ENCODE data around the gene RECK. TPM values are rescaled to one million over a fixed set of nuclear protein-coding genes. Genes with fewer than 3 reads are reported as not detected.
A peak's percentile ranks its signal among the peaks of the same experiment; 100 is the strongest.

Gene RECK
- total RNA-seq, 1 experiment from 2014 or later, result 13.2 TPM

GRCh38 chr9:36154331-36154952, 117.7 kb downstream of the RECK start:
- ChIA-PET POLR2A (no interaction called here), CTCF (interaction anchor here (0.5 kb wide), 1 partner anchor 69 kb away, joined by 3 read pairs; no protein-coding TSS in a partner anchor)
- intact Hi-C loops (cut with micrococcal nuclease; ENCODE audit: unreplicated experiment) (no loop called here), in situ Hi-C loops (cut with HindIII; ENCODE audit: low pct_unique_long_range_greater_than_20kb, low sequenced_read_pairs) (no loop called here)
- 0 out of 2 replicates have a peak, but pooled peaks cover 6% of the 10 kb centered on the region for H3K4me1 ChIP-seq (ENCODE audit: control insufficient read depth, insufficient read depth, low read length)
- no TSS peak for BruUV-seq (replicated peaks)
- no peak overlapping the region for H3K4me3 ChIP-seq (ENCODE audit: low read depth in 2 of 2, low read length in 2 of 2)
- DNase-seq (ENCODE audit: low read depth, low spot score) (no peak), ATAC-seq (0 out of 2 replicates have a peak, but pooled peaks have one; percentile 20)
- no peak for TF ChIP-seq TCF7L2 (IDR thresholded peaks at IDR 0.05; ENCODE audit: low read depth, low read length)
- TF ChIP-seq CTCF (IDR thresholded peaks at IDR 0.05), result no peak
- no peaks in the 10 kb centered on the region for H3K27me3 ChIP-seq (ENCODE audit: control insufficient read depth, insufficient read depth, low read length)
- no peaks in the 10 kb centered on the region for H3K36me3 ChIP-seq (ENCODE audit: control insufficient read depth, insufficient read depth, low read length)
- no peaks in the 10 kb centered on the region; the same call in 1 of the 2 replicates for H3K9me3 ChIP-seq (ENCODE audit: control insufficient read depth, insufficient read depth, low read depth, low read length)
- no peak overlapping the region for H3K27ac ChIP-seq (ENCODE audit: low read length)

GRCh38 chr9:36156116-36156515, 119.4 kb downstream of the RECK start:
- CTCF ChIA-PET, result interaction anchor here (1.0 kb wide), 1 partner anchor 55 kb away, joined by 3 read pairs; no protein-coding TSS in a partner anchor

More at GRCh38 chr9:36156116-36156515, 119.4 kb downstream of the RECK start:
- no peak overlapping the region for H3K27ac ChIP-seq (ENCODE audit: low read length)
- no peaks in the 10 kb centered on the region; the same call in 1 of the 2 replicates for H3K9me3 ChIP-seq (ENCODE audit: control insufficient read depth, insufficient read depth, low read depth, low read length)
- BruUV-seq (replicated peaks), result no TSS peak
- H3K4me3 ChIP-seq (ENCODE audit: low read depth in 2 of 2, low read length in 2 of 2), result no peak overlapping the region
- intact Hi-C loops (cut with micrococcal nuclease; ENCODE audit: unreplicated experiment) (no loop called here), in situ Hi-C loops (cut with HindIII; ENCODE audit: low pct_unique_long_range_greater_than_20kb, low sequenced_read_pairs) (no loop called here)
- H3K4me1 ChIP-seq (ENCODE audit: control insufficient read depth, insufficient read depth, low read length), result 0 out of 2 replicates have a peak, but pooled peaks cover 6% of the 10 kb centered on the region
- no peaks in the 10 kb centered on the region for H3K36me3 ChIP-seq (ENCODE audit: control insufficient read depth, insufficient read depth, low read length)
- POLR2A ChIA-PET, result no interaction called here
- no peak for DNase-seq (ENCODE audit: low read depth, low spot score)
- no peaks in the 10 kb centered on the region for H3K27me3 ChIP-seq (ENCODE audit: control insufficient read depth, insufficient read depth, low read length)
- TF ChIP-seq CTCF (IDR thresholded peaks at IDR 0.05), result no peak
- TF ChIP-seq POLR2AphosphoS5 (IDR thresholded peaks at IDR 0.05; ENCODE audit: low read depth, low read length), result no peak
- TF ChIP-seq, protein P1, sequence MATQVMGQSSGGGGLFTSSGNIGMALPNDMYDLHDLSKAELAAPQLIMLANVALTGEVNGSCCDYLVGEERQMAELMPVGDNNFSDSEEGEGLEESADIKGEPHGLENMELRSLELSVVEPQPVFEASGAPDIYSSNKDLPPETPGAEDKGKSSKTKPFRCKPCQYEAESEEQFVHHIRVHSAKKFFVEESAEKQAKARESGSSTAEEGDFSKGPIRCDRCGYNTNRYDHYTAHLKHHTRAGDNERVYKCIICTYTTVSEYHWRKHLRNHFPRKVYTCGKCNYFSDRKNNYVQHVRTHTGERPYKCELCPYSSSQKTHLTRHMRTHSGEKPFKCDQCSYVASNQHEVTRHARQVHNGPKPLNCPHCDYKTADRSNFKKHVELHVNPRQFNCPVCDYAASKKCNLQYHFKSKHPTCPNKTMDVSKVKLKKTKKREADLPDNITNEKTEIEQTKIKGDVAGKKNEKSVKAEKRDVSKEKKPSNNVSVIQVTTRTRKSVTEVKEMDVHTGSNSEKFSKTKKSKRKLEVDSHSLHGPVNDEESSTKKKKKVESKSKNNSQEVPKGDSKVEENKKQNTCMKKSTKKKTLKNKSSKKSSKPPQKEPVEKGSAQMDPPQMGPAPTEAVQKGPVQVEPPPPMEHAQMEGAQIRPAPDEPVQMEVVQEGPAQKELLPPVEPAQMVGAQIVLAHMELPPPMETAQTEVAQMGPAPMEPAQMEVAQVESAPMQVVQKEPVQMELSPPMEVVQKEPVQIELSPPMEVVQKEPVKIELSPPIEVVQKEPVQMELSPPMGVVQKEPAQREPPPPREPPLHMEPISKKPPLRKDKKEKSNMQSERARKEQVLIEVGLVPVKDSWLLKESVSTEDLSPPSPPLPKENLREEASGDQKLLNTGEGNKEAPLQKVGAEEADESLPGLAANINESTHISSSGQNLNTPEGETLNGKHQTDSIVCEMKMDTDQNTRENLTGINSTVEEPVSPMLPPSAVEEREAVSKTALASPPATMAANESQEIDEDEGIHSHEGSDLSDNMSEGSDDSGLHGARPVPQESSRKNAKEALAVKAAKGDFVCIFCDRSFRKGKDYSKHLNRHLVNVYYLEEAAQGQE (IDR thresholded peaks at IDR 0.05; ENCODE audit: insufficient read depth in 1 of 2, low read depth in 2 of 2, low read length in 1 of 2), result no peak
- TF ChIP-seq TCF7L2 (IDR thresholded peaks at IDR 0.05; ENCODE audit: low read depth, low read length), result no peak
- no peak for TF ChIP-seq SIN3A (IDR thresholded peaks at IDR 0.05; ENCODE audit: borderline replicate concordance, insufficient read depth, low read depth, low read length)
- ATAC-seq, result no peak
